ENCODE results near the gene SLC9A9. TPM values are rescaled to one million over a fixed set of nuclear protein-coding genes. Genes with fewer than 3 reads are reported as not detected.

Gene SLC9A9
- total and polyA plus RNA-seq, 2 of the 8 experiments (the other 6 are each of a cell fraction or from before 2014, with no cell fraction given): 0.48 to 1.1 TPM

- TF ChIP-seq TAF1 (IDR thresholded peaks at IDR 0.05; ENCODE audit: low read depth, low read length) (no peak), RFX5 (IDR thresholded peaks at IDR 0.05; ENCODE audit: borderline replicate concordance, low read depth, low read length) (no peak), SP4 (IDR thresholded peaks at IDR 0.05; ENCODE audit: low read length) (no peak)
These were observed 621.5 kb downstream of the SLC9A9 start (continued) for GRCh38 chr3:143226678-143227291.
